Muscle layer of duodenum (tissue), 2 donors: Measurements from ENCODE around the gene PITX1.

Experiments used
- H3K27ac ChIP-seq: one replicate; pipeline ENCODE4 v1.7.0; 2013; ENCODE audit warnings: mild to moderate bottlenecking, low read length
- H3K27me3 ChIP-seq: one replicate; pipeline ENCODE4 v1.7.0; 2013; ENCODE audit warnings: low read depth, mild to moderate bottlenecking, control low read depth, low read length
- H3K36me3 ChIP-seq, 2 donors: one replicate each; pipeline ENCODE4 v1.7.0; 2013; ENCODE audit warnings: low read length in 2 of 2, control low read depth in 1 of 2, mild to moderate bottlenecking in 1 of 2; ENCODE audit not compliant: insufficient read depth in 2 of 2, control insufficient read depth in 1 of 2
- H3K4me1 ChIP-seq, 2 donors: one replicate each; pipeline ENCODE4 v1.7.0; 2013; ENCODE audit warnings: low read length in 2 of 2, mild to moderate bottlenecking in 2 of 2, control low read depth in 1 of 2, moderate library complexity in 1 of 2; ENCODE audit not compliant: insufficient read depth in 2 of 2, control insufficient read depth in 1 of 2
- H3K4me3 ChIP-seq, 2 donors: one replicate each; pipeline ENCODE4 v1.7.0; 2013; ENCODE audit warnings: low read length in 2 of 2, low read depth in 1 of 2, mild to moderate bottlenecking in 1 of 2
- H3K9me3 ChIP-seq, 2 donors: one replicate each; pipeline ENCODE4 v1.7.0; 2013; ENCODE audit warnings: low read length in 2 of 2, control low read depth in 1 of 2, mild to moderate bottlenecking in 1 of 2; ENCODE audit not compliant: control insufficient read depth in 1 of 2
- donor health status: healthy.

The PITX1 gene

GRCh38 chr5:135069895-135070657 is 36.0 kb upstream of the PITX1 start:
- H3K27me3 ChIP-seq, result no peaks in the 10 kb centered on the region
- no peaks in the 10 kb centered on the region for H3K4me1 ChIP-seq
- H3K36me3 ChIP-seq, result no peaks in the 10 kb centered on the region
- H3K27ac ChIP-seq, result no peak overlapping the region
- no peaks in the 10 kb centered on the region for H3K9me3 ChIP-seq
- no peak overlapping the region for H3K4me3 ChIP-seq

- H3K27me3 ChIP-seq, result no peaks in the 10 kb centered on the region
- H3K9me3 ChIP-seq, result no peaks in the 10 kb centered on the region
- H3K4me3 ChIP-seq, result no peak overlapping the region
- H3K4me1 ChIP-seq, result no peaks in the 10 kb centered on the region
- no peak overlapping the region for H3K27ac ChIP-seq
- H3K36me3 ChIP-seq, result no peaks in the 10 kb centered on the region
Observed at GRCh38 chr5:135069016-135069770, 35.2 kb upstream of the PITX1 start.

- H3K27me3 ChIP-seq, result no peaks in the 10 kb centered on the region
- H3K27ac ChIP-seq, result no peak overlapping the region
- no peaks in the 10 kb centered on the region for H3K4me1 ChIP-seq
- H3K9me3 ChIP-seq, result no peaks in the 10 kb centered on the region
- no peak overlapping the region for H3K4me3 ChIP-seq
- no peaks in the 10 kb centered on the region for H3K36me3 ChIP-seq
Observed at GRCh38 chr5:135067587-135067986, 33.6 kb upstream of the PITX1 start.

- H3K4me1 ChIP-seq, result no peaks in the 10 kb centered on the region
Observed at GRCh38 chr5:135066781-135067180, 32.8 kb upstream of the PITX1 start.

GRCh38 chr5:135065306-135066265 is 31.6 kb upstream of the PITX1 start:
- no peaks in the 10 kb centered on the region for H3K27me3 ChIP-seq
- no peaks in the 10 kb centered on the region for H3K4me1 ChIP-seq
- H3K36me3 ChIP-seq, result no peaks in the 10 kb centered on the region
- H3K4me3 ChIP-seq, result no peak overlapping the region
- H3K9me3 ChIP-seq, result no peaks in the 10 kb centered on the region
- H3K27ac ChIP-seq, result no peak overlapping the region

More at GRCh38 chr5:135066781-135067180, 32.8 kb upstream of the PITX1 start:
- H3K27ac ChIP-seq, result no peak overlapping the region
- H3K27me3 ChIP-seq, result no peaks in the 10 kb centered on the region
- H3K9me3 ChIP-seq, result no peaks in the 10 kb centered on the region
- no peak overlapping the region for H3K4me3 ChIP-seq
- H3K36me3 ChIP-seq, result no peaks in the 10 kb centered on the region

GRCh38 chr5:135064235-135064570 is 30.2 kb upstream of the PITX1 start:
- H3K4me3 ChIP-seq, result no peak overlapping the region
- H3K27me3 ChIP-seq, result no peaks in the 10 kb centered on the region
- no peak overlapping the region for H3K27ac ChIP-seq
- no peaks in the 10 kb centered on the region for H3K4me1 ChIP-seq
- H3K36me3 ChIP-seq, result no peaks in the 10 kb centered on the region
- no peaks in the 10 kb centered on the region for H3K9me3 ChIP-seq

GRCh38 chr5:135063511-135064234 is 29.6 kb upstream of the PITX1 start:
- no peaks in the 10 kb centered on the region for H3K4me1 ChIP-seq
- H3K36me3 ChIP-seq, result no peaks in the 10 kb centered on the region

GRCh38 chr5:135063056-135063445 is 29.0 kb upstream of the PITX1 start:
- H3K4me1 ChIP-seq, result no peaks in the 10 kb centered on the region
- no peaks in the 10 kb centered on the region for H3K36me3 ChIP-seq
- H3K27me3 ChIP-seq, result no peaks in the 10 kb centered on the region
- H3K4me3 ChIP-seq, result no peak overlapping the region
- H3K9me3 ChIP-seq, result no peaks in the 10 kb centered on the region
- H3K27ac ChIP-seq, result no peak overlapping the region

More at GRCh38 chr5:135063511-135064234, 29.6 kb upstream of the PITX1 start:
- Histone ChIP-seq H3K9me3 (no peaks in the 10 kb centered on the region), H3K27ac (no peak overlapping the region), H3K4me3 (no peak overlapping the region), H3K27me3 (no peaks in the 10 kb centered on the region)

- H3K4me1 ChIP-seq, result no peaks in the 10 kb centered on the region
- no peaks in the 10 kb centered on the region for H3K36me3 ChIP-seq
- no peaks in the 10 kb centered on the region for H3K9me3 ChIP-seq
- no peak overlapping the region for H3K27ac ChIP-seq
- H3K27me3 ChIP-seq, result peaks cover under 1% of the 10 kb centered on the region
- H3K4me3 ChIP-seq, result no peak overlapping the region
Observed at GRCh38 chr5:135062216-135063055, 28.4 kb upstream of the PITX1 start.

- H3K4me1 ChIP-seq, result no peaks in the 10 kb centered on the region
- H3K4me3 ChIP-seq, result no peak overlapping the region
- peaks cover 3% of the 10 kb centered on the region for H3K27me3 ChIP-seq
- no peaks in the 10 kb centered on the region for H3K36me3 ChIP-seq
- H3K9me3 ChIP-seq, result no peaks in the 10 kb centered on the region
- H3K27ac ChIP-seq, result no peak overlapping the region
Observed at GRCh38 chr5:135061001-135061400, 27.0 kb upstream of the PITX1 start.
